Measurements from ENCODE around the gene SEMA6D. TPM values are rescaled to one million over a fixed set of nuclear protein-coding genes. Genes with fewer than 3 reads are reported as not detected.

SEMA6D gene
- total RNA-seq, 1 experiment from 2014 or later = 0.03 TPM

DNA sequence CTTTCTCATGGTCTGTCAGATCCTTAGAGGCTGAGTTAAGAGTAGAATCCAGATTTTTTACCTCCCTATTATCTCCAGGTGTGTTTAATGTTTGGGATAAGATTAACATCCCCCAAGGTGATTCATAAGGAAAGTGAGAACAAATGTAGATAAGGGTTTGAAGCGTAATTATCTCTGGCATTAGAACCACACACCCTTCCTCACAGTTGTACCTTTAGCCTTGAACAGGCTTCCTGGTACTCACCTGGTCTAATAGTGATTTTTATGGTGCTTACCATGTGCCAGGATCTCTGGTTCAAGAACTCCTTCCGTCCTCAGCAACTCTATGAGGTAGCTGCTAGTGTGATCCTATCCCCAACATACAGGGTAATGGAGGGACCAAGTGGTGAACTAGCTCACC lies 27.7 kb downstream of the SEMA6D start:
- no peak overlapping the region for H3K27ac ChIP-seq (ENCODE audit: low read length)
- ChIA-PET CTCF (no interaction called here), POLR2A (no interaction called here)
- no peaks in the 10 kb centered on the region for H3K4me1 ChIP-seq (ENCODE audit: control insufficient read depth, insufficient read depth, low read length)
- H3K4me3 ChIP-seq (ENCODE audit: low read depth in 2 of 2, low read length in 2 of 2) = no peak overlapping the region
- ATAC-seq (no peak), DNase-seq (ENCODE audit: low read depth, low spot score) (no peak)
- H3K36me3 ChIP-seq (ENCODE audit: control insufficient read depth, insufficient read depth, low read length) = no peaks in the 10 kb centered on the region
- TF ChIP-seq POLR2AphosphoS5 (IDR thresholded peaks at IDR 0.05; ENCODE audit: low read depth, low read length) (no peak), SIN3A (IDR thresholded peaks at IDR 0.05; ENCODE audit: borderline replicate concordance, insufficient read depth, low read depth, low read length) (no peak)
- TF ChIP-seq, protein P1, sequence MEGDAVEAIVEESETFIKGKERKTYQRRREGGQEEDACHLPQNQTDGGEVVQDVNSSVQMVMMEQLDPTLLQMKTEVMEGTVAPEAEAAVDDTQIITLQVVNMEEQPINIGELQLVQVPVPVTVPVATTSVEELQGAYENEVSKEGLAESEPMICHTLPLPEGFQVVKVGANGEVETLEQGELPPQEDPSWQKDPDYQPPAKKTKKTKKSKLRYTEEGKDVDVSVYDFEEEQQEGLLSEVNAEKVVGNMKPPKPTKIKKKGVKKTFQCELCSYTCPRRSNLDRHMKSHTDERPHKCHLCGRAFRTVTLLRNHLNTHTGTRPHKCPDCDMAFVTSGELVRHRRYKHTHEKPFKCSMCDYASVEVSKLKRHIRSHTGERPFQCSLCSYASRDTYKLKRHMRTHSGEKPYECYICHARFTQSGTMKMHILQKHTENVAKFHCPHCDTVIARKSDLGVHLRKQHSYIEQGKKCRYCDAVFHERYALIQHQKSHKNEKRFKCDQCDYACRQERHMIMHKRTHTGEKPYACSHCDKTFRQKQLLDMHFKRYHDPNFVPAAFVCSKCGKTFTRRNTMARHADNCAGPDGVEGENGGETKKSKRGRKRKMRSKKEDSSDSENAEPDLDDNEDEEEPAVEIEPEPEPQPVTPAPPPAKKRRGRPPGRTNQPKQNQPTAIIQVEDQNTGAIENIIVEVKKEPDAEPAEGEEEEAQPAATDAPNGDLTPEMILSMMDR (IDR thresholded peaks at IDR 0.05) = no peak
- no peaks in the 10 kb centered on the region for H3K9me3 ChIP-seq (ENCODE audit: control insufficient read depth, insufficient read depth, low read depth, low read length)
- no TSS peak for BruUV-seq (replicated peaks)
- no peaks in the 10 kb centered on the region for H3K27me3 ChIP-seq (ENCODE audit: control insufficient read depth, insufficient read depth, low read length)
- in situ Hi-C loops (cut with HindIII; ENCODE audit: low pct_unique_long_range_greater_than_20kb, low sequenced_read_pairs) = no loop called here
- intact Hi-C loops (cut with micrococcal nuclease; ENCODE audit: unreplicated experiment) = no loop called here

DNA sequence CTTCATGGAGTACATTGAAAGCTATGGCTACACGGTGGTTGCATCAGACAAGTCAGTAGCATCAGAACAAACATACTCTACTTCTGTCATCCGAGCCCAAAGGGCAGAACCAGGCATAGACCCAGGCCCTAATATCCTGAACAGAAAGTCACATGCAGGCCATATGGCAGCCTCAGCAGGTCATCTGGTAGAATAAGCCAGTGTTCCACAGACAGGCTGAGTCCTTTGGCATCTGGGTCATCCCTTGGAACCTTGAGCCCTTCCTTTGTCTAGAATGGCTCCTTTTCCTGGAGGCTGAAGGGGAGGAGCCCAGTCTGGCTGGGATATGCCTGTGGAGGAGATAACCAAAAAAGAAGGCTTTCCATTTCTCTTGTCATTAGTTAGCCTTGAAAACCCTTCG lies 29.2 kb downstream of the SEMA6D start:
- TF ChIP-seq, protein P1 (IDR thresholded peaks at IDR 0.05) = no peak
- no peak for TF ChIP-seq SIN3A (IDR thresholded peaks at IDR 0.05; ENCODE audit: borderline replicate concordance, insufficient read depth, low read depth, low read length)
- TF ChIP-seq, protein P2, sequence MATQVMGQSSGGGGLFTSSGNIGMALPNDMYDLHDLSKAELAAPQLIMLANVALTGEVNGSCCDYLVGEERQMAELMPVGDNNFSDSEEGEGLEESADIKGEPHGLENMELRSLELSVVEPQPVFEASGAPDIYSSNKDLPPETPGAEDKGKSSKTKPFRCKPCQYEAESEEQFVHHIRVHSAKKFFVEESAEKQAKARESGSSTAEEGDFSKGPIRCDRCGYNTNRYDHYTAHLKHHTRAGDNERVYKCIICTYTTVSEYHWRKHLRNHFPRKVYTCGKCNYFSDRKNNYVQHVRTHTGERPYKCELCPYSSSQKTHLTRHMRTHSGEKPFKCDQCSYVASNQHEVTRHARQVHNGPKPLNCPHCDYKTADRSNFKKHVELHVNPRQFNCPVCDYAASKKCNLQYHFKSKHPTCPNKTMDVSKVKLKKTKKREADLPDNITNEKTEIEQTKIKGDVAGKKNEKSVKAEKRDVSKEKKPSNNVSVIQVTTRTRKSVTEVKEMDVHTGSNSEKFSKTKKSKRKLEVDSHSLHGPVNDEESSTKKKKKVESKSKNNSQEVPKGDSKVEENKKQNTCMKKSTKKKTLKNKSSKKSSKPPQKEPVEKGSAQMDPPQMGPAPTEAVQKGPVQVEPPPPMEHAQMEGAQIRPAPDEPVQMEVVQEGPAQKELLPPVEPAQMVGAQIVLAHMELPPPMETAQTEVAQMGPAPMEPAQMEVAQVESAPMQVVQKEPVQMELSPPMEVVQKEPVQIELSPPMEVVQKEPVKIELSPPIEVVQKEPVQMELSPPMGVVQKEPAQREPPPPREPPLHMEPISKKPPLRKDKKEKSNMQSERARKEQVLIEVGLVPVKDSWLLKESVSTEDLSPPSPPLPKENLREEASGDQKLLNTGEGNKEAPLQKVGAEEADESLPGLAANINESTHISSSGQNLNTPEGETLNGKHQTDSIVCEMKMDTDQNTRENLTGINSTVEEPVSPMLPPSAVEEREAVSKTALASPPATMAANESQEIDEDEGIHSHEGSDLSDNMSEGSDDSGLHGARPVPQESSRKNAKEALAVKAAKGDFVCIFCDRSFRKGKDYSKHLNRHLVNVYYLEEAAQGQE (IDR thresholded peaks at IDR 0.05; ENCODE audit: insufficient read depth in 1 of 2, low read depth in 2 of 2, low read length in 1 of 2) = no peak
- TF ChIP-seq TCF7L2 (IDR thresholded peaks at IDR 0.05; ENCODE audit: low read depth, low read length) = no peak
- no peak for TF ChIP-seq POLR2AphosphoS5 (IDR thresholded peaks at IDR 0.05; ENCODE audit: low read depth, low read length)
- no peaks in the 10 kb centered on the region for H3K36me3 ChIP-seq (ENCODE audit: control insufficient read depth, insufficient read depth, low read length)
- ChIA-PET CTCF (no interaction called here), POLR2A (no interaction called here)
- H3K4me3 ChIP-seq (ENCODE audit: low read depth in 2 of 2, low read length in 2 of 2) = no peak overlapping the region
- no peak for DNase-seq (ENCODE audit: low read depth, low spot score)
- H3K4me1 ChIP-seq (ENCODE audit: control insufficient read depth, insufficient read depth, low read length) = no peaks in the 10 kb centered on the region
- intact Hi-C loops (cut with micrococcal nuclease; ENCODE audit: unreplicated experiment) (no loop called here), in situ Hi-C loops (cut with HindIII; ENCODE audit: low pct_unique_long_range_greater_than_20kb, low sequenced_read_pairs) (no loop called here)
- H3K27ac ChIP-seq (ENCODE audit: low read length) = no peak overlapping the region
- ATAC-seq = no peak
- BruUV-seq (replicated peaks) = no TSS peak
- H3K27me3 ChIP-seq (ENCODE audit: control insufficient read depth, insufficient read depth, low read length) = no peaks in the 10 kb centered on the region
- no peaks in the 10 kb centered on the region for H3K9me3 ChIP-seq (ENCODE audit: control insufficient read depth, insufficient read depth, low read depth, low read length)

All from Panc1 (cell line).